ENCODE measurements around the gene SOAT2.
A peak's percentile ranks its signal among the peaks of the same experiment; 100 is the strongest.

The SOAT2 gene

GRCh38 chr12:53102883-53103807 is at the start of gene SOAT2:
TSS of gene SOAT2 (plus strand) at chr12:53103486. CDS start at chr12:53103578, 92 bp downstream.
- no peak for DNase-seq

- DNase-seq = peak; percentile 90 to 92
These were observed 49.0 kb upstream of the SOAT2 start for GRCh38 chr12:53054112-53054878.

GRCh38 chr12:53055471-53056266 is 47.6 kb upstream of the SOAT2 start:
- no peak for DNase-seq

GRCh38 chr12:53056296-53056695 is 47.0 kb upstream of the SOAT2 start:
- DNase-seq = no peak

GRCh38 chr12:53056901-53057300 is 46.4 kb upstream of the SOAT2 start:
- DNase-seq = no peak

GRCh38 chr12:53057816-53058500 is 45.3 kb upstream of the SOAT2 start:
- DNase-seq = no peak

GRCh38 chr12:53058674-53059433 is 44.4 kb upstream of the SOAT2 start:
- no peak for DNase-seq

GRCh38 chr12:53059434-53060063 is 43.7 kb upstream of the SOAT2 start:
- DNase-seq = no peak

- no peak for DNase-seq
These were observed 43.1 kb upstream of the SOAT2 start for GRCh38 chr12:53060064-53060720.

- peak in 1 of 2 experiments; percentile 63 for DNase-seq
These were observed 42.5 kb upstream of the SOAT2 start for GRCh38 chr12:53060721-53061276.

- DNase-seq = peak; percentile 67 to 79
These were observed 41.8 kb upstream of the SOAT2 start for GRCh38 chr12:53061404-53062010.

GRCh38 chr12:53062011-53062961 is 41.0 kb upstream of the SOAT2 start:
- DNase-seq = no peak

- no peak for DNase-seq
These were observed 40.1 kb upstream of the SOAT2 start for GRCh38 chr12:53062977-53063707.

- DNase-seq = peak; percentile 12 to 36
These were observed 39.3 kb upstream of the SOAT2 start for GRCh38 chr12:53063708-53064612.

- no peak for DNase-seq
These were observed 38.5 kb upstream of the SOAT2 start for GRCh38 chr12:53064613-53065436.

GRCh38 chr12:53065470-53065869 is 37.8 kb upstream of the SOAT2 start:
- DNase-seq = no peak
